Ascending aorta (tissue), 2 donors: ENCODE results near the gene KCP. TPM values are rescaled to one million over a fixed set of nuclear protein-coding genes. Genes with fewer than 3 reads are reported as not detected.

ENCODE experiments used
- DNase-seq, 2 donors: peaks; one replicate each; pipeline ENCODE4 v3.0.0-alpha.2; 2019; ENCODE audit warnings: low spot score in 2 of 2
- H3K27ac ChIP-seq, 2 donors: fragments of 200-600 bp; sonication (generic); one replicate each; pipeline ENCODE4 v1.5.1; 2016 to 2017; ENCODE audit warnings: mild to moderate bottlenecking in 1 of 2
- H3K27me3 ChIP-seq: fragments of 200-600 bp; sonication (generic); one replicate; pipeline ENCODE4 v1.5.1; 2017
- H3K36me3 ChIP-seq, 2 donors: fragments of 200-600 bp; sonication (generic); one replicate each; pipeline ENCODE4 v1.5.1; 2016
- H3K4me1 ChIP-seq, 2 donors: fragments of 200-600 bp; sonication (generic); one replicate each; pipeline ENCODE4 v1.5.1; 2016 to 2017; ENCODE audit warnings: mild to moderate bottlenecking in 1 of 2
- H3K4me3 ChIP-seq, 2 donors: fragments of 200-600 bp; sonication (generic); one replicate each; pipeline ENCODE4 v1.5.1; 2016 to 2017; ENCODE audit warnings: mild to moderate bottlenecking in 1 of 2
- H3K9me3 ChIP-seq, 2 donors: fragments of 200-600 bp; sonication (generic); one replicate each; pipeline ENCODE4 v1.5.1; 2016
- intact Hi-C: fragments of 100-400 bp; cut with DNase I; formaldehyde crosslinking; loops from one replicate; pipeline ENCODE4 v1.15.1; 2023
- total RNA-seq: library from RNA; depleted of rRNA; stranded (reverse); fragments of >200 nt; gene quantifications from one replicate; pipeline ENCODE4 v1.1.0, GENCODE V29; 2016
- TF ChIP-seq, protein P1 (sequence below), 3 experiments: fragments of 200-600 bp in 2 of 3; fragments of 450-650 bp in 1 of 3; sonication (generic) in 2 of 3; IDR thresholded peaks; one replicate each; pipeline ENCODE4 v1.5.1; 2016 to 2019; ENCODE audit warnings: antibody characterized with exemption in 3 of 3, mild to moderate bottlenecking in 1 of 3, moderate library complexity in 1 of 3

KCP gene
- 1.2 TPM for total RNA-seq

DNA sequence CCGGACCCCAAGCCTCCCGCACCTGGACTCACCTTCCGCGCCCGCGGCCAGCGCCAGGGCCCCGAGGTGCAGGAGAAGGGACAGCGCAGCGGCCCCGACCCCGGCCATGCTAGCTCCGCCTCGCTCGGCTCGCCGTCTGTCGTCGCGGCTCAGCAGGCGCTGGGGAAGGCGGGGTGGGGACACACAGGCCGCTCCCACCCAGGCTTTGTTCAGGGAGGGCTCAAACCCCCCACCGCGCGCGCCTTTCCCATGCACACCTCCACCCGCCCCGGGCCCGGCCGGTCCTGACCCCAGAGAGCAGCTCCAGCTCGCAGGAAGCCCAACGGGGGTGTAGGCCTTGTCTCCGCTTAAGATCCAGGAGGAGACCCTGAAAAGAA, at the start of gene KCP:
Gene KCP (minus strand): TSS at position 141 of the 377 bp plus-strand sequence. CDS start 33 bp downstream, at position 108.
- peak in 1 of 2 donors; percentile 60 for DNase-seq
- no peaks in the 10 kb centered on the region for H3K9me3 ChIP-seq
- no peak within 1 kb of the TSS for H3K27ac ChIP-seq
- intact Hi-C loops = no loop called here
- TF ChIP-seq, protein P1, sequence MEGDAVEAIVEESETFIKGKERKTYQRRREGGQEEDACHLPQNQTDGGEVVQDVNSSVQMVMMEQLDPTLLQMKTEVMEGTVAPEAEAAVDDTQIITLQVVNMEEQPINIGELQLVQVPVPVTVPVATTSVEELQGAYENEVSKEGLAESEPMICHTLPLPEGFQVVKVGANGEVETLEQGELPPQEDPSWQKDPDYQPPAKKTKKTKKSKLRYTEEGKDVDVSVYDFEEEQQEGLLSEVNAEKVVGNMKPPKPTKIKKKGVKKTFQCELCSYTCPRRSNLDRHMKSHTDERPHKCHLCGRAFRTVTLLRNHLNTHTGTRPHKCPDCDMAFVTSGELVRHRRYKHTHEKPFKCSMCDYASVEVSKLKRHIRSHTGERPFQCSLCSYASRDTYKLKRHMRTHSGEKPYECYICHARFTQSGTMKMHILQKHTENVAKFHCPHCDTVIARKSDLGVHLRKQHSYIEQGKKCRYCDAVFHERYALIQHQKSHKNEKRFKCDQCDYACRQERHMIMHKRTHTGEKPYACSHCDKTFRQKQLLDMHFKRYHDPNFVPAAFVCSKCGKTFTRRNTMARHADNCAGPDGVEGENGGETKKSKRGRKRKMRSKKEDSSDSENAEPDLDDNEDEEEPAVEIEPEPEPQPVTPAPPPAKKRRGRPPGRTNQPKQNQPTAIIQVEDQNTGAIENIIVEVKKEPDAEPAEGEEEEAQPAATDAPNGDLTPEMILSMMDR (IDR thresholded peaks at IDR 0.05) = no peak
- H3K36me3 ChIP-seq = no peaks in the 10 kb centered on the region
- peak within 1 kb of the TSS; percentile 31 to 56 for H3K4me3 ChIP-seq
- peaks cover 2% of the 10 kb centered on the region in 2 donors for H3K4me1 ChIP-seq
- H3K27me3 ChIP-seq = no peaks in the 10 kb centered on the region

DNA sequence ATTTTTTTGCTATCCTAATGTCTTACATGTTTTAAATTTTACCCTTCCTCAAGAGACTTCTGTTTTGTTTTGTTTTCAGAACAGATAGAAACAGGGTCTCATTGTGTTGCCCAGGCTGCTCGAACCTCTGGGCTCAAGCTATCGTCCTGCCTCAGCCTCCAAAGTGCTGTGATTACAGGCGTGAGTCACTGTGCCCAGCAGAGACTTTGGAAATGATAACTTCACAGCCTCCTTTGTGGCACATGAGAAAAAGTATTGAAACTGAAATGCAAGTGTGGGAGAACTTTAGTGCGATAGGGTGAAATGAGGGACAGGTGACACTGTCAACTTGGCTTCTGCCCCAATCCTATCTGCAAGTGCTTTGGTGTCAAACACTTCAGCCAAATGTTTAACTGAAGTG, 48.8 kb upstream of the KCP start:
- Histone ChIP-seq H3K4me3 (no peak overlapping the region), H3K27ac (no peak overlapping the region), H3K9me3 (no peaks in the 10 kb centered on the region), H3K4me1 (no peaks in the 10 kb centered on the region), H3K27me3 (no peaks in the 10 kb centered on the region), H3K36me3 (peaks cover 41 to 75% of the 10 kb centered on the region in 2 donors)
- DNase-seq = no peak
- TF ChIP-seq, protein P1 (IDR thresholded peaks at IDR 0.05) = no peak
- intact Hi-C loops = no loop called here

DNA sequence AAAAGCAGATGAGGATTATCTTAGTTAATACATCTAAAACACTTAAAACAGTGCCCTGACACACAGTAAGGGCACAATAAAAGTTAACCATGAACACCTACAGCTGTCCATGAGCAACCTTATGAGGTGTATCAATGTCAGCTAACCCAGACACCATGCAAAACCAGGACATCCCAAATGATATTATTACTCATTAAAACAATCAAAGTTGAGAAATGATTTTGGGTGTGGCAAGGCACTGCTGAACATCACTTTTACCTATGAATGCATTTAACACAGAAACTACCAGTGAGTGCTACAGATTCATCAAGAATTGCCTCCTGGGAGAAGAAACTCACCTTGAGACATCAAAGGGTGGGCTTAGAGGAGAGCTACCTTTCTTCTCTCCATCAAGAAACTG, 45.5 kb upstream of the KCP start:
- H3K36me3 ChIP-seq = peaks cover 53 to 79% of the 10 kb centered on the region in 2 donors
- TF ChIP-seq, protein P1 (IDR thresholded peaks at IDR 0.05) = no peak
- H3K4me1 ChIP-seq = no peaks in the 10 kb centered on the region
- no peak overlapping the region for H3K4me3 ChIP-seq
- H3K27ac ChIP-seq = no peak overlapping the region
- no peaks in the 10 kb centered on the region for H3K27me3 ChIP-seq
- no peaks in the 10 kb centered on the region for H3K9me3 ChIP-seq
- intact Hi-C loops = no loop called here
- DNase-seq = no peak

DNA sequence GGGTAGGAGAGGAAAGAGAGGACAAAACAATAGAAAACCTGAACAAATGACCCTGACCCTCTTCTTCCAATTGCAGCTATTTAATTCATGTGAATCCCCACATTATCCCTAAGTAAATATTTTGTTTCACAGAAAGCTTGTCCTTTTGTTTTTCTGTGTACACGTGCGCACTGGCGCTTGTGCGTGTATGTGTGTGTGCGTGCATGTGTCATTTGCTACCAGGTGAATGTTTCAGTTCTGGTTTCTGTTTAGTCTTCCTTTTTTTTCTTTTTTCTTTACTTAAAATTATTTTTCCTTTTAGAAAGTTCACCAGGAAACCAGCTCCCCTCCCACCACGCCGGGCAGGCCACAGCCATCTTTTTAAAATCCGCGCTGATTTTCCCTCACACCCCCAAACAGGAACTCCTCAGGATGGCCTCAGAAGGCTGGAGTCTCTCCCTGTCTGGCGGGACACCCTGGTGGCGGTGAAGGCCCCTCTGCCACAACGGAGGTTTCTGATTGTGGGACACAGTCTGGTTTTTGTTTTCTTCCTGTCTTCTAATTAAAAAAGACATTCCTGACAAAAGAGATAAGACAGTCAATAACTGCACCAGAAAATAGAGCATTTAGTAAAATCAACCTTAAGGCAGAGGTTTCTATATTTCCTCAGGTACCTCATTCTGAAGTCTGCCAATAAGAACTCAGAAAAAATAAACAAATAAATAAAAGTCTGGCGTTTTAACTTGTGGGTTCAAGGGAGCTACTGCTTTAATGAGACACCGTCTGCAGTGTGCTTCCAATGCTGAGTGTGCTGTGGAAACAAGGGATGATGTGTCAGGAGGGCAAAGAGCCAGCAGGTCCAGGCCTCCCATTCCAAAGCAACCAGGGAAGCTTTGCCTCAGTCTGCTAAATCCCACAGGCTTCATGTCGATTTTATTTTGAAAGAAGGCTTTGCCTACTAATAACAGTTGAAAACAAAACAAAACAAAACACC, 44.6 kb upstream of the KCP start:
- Histone ChIP-seq H3K4me1 (no peaks in the 10 kb centered on the region), H3K4me3 (no peak overlapping the region), H3K27me3 (no peaks in the 10 kb centered on the region), H3K27ac (no peak overlapping the region), H3K36me3 (peaks cover 52 to 76% of the 10 kb centered on the region in 2 donors), H3K9me3 (no peaks in the 10 kb centered on the region)
- intact Hi-C loops = no loop called here
- TF ChIP-seq, protein P1 (IDR thresholded peaks at IDR 0.05) = no peak
- no peak for DNase-seq

DNA sequence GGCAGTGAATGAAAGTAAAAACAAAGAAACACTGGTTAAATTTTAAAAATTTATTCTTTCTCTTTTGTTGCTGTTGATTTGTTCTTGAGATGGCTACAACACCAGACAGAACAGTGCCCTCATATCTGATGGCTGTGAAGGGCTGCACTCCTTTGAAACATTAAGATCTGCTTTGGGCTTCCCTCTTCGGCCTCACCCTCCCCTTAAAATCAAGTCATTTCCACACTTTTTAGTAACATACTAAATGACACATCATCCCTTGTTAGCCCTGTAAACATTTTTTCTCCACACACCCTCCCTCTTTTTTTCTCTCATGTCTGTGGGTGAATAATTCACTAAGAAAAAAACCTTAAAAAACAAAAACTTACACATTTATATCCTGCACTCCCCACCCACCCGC, 43.6 kb upstream of the KCP start:
- intact Hi-C loops = no loop called here
- no peak for DNase-seq
- TF ChIP-seq, protein P1 (IDR thresholded peaks at IDR 0.05) = no peak
- no peaks in the 10 kb centered on the region for H3K4me1 ChIP-seq
- no peak overlapping the region for H3K27ac ChIP-seq
- no peaks in the 10 kb centered on the region for H3K27me3 ChIP-seq
- peaks cover 42 to 66% of the 10 kb centered on the region in 2 donors for H3K36me3 ChIP-seq
- H3K9me3 ChIP-seq = no peaks in the 10 kb centered on the region
- no peak overlapping the region for H3K4me3 ChIP-seq
